Thyroid gland (tissue), 4 donors: ENCODE measurements around the gene STX12.

Experiments used
- CTCF ChIP-seq, 6 experiments: fragments of 200-600 bp in 3 of 6; fragments of 450-650 bp in 3 of 6; sonication (generic) in 3 of 6; IDR thresholded peaks; one replicate each; pipeline ENCODE4 v1.5.1; 2016 to 2019; ENCODE audit warnings: antibody characterized with exemption in 6 of 6, mild to moderate bottlenecking in 2 of 6, inconsistent platforms in 1 of 6, moderate library complexity in 1 of 6
- POLR2A ChIP-seq, 2 donors: fragments of 450-650 bp; IDR thresholded peaks; one replicate each; pipeline ENCODE4 v1.6.1; 2017; ENCODE audit warnings: antibody characterized with exemption in 2 of 2, mild to moderate bottlenecking in 2 of 2, moderate library complexity in 1 of 2

DNA sequence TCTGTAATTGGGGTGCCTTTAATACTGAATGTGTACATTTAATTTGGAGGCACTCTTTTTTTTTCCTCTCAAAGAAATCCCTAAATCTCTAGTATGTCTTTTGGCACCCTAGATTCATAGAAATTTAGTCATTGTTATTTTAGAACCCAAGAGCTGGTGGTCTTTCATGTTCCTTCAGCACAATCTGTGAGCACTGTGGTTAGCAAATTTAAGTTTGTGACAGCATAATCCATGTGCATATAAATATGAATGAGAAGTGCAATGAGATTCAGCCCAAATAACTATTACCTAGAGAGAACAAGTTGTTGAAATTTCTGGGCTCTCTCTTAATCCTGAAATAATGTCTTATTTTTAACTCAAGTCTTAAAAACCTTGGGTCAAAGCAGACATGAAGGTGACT, 62.0 kb downstream of the STX12 start:
- no peak for TF ChIP-seq CTCF (IDR thresholded peaks at IDR 0.05)
- TF ChIP-seq POLR2A (IDR thresholded peaks at IDR 0.05) = no peak
